Right lobe of liver (tissue), 6 donors: Measurements from ENCODE around the gene RPS6KA2. TPM values are rescaled to one million over a fixed set of nuclear protein-coding genes. Genes with fewer than 3 reads are reported as not detected.

Experiments
- ATAC-seq, 4 donors: fragments of 200-7000 bp; cut with Tn5 transposase; one replicate each; pipeline ENCODE4 v1.9.1; 2020; ENCODE audit warnings: mild to moderate bottlenecking in 4 of 4, moderate library complexity in 4 of 4
- DNase-seq, 3 donors: peaks; one replicate each; pipeline ENCODE4 v3.0.0-alpha.2; 2020
- H3K27ac ChIP-seq, 3 donors: fragments of 200-600 bp; one replicate each; pipeline ENCODE4 v1.8.0; 2022
- H3K27me3 ChIP-seq, 2 donors: fragments of 200-600 bp; one replicate each; pipeline ENCODE4 v1.8.0; 2022
- H3K36me3 ChIP-seq, 4 donors: fragments of 200-600 bp; sonication (generic) in 1 of 4; one replicate each; pipeline versions ENCODE4 v1.5.1 to v1.8.0; 2017 to 2022; ENCODE audit warnings: control low read depth in 1 of 4
- H3K4me1 ChIP-seq, 4 donors: fragments of 200-600 bp; sonication (generic) in 1 of 4; one replicate each; pipeline versions ENCODE4 v1.5.1 to v1.8.0; 2017 to 2022; ENCODE audit warnings: control low read depth in 1 of 4
- H3K4me3 ChIP-seq, 3 donors: fragments of 200-600 bp; one replicate each; pipeline ENCODE4 v1.8.0; 2022
- H3K9me3 ChIP-seq, 4 donors: fragments of 200-600 bp; sonication (generic) in 1 of 4; one replicate each; pipeline versions ENCODE4 v1.5.1 to v1.8.0; 2017 to 2022; ENCODE audit warnings: control low read depth in 1 of 4
- POLR2A ChIP-seq: fragments of 450-650 bp; IDR thresholded peaks from one replicate; pipeline ENCODE4 v1.6.1; 2017; ENCODE audit warnings: antibody characterized with exemption, mild to moderate bottlenecking
- WGBS: methylation state at CpG from one replicate; pipeline ENCODE4 v1.1.6; 2018; ENCODE audit warnings: low coverage, low lambda C conversion rate; ENCODE audit not compliant: insufficient coverage; ENCODE audit errors: missing lambda C conversion rate; 5-methylcytosine and 5-hydroxymethylcytosine counted together
- intact Hi-C, 2 donors: fragments of 100-400 bp; cut with DNase I; formaldehyde crosslinking; loops; one replicate each; pipeline versions ENCODE4 v1.11.2 to v1.14.1; 2022
- total RNA-seq, 6 experiments: library from RNA; depleted of rRNA in 2 of 6; stranded (reverse); fragments of >200 nt in 2 of 6; fragmentation: NEBNext Ultra II Directional in 3 of 6; extraction: Animal tissue kit (Norgen Biotek cat#: 25700) in 3 of 6; gene quantifications; one replicate each; pipeline versions ENCODE4 v1.1.0 to v1.2.4, GENCODE V29; 2016 to 2023
- TF ChIP-seq, protein P1 (sequence below), 4 donors: fragments of 200-600 bp in 3 of 4; fragments of 450-650 bp in 1 of 4; IDR thresholded peaks; one replicate each; pipeline versions ENCODE4 v1.5.1 to v1.8.0; 2016 to 2022; ENCODE audit warnings: antibody characterized with exemption in 4 of 4, mild to moderate bottlenecking in 2 of 4
- donor health status: DM: no; HTN: yes; CAD: no.
- donor health status: DM: no; HTN: no; CAD: no.
- donor health status: DM: no; HTN: no; CAD: no.
- donor health status: DM: no; HTN: yes; CAD: no.
- donor health status: DM: no; HTN: yes; CAD: no.

The RPS6KA2 gene
- total RNA-seq, 6 experiments from 2014 or later = 6.4 to 18.1 (median 11.1) TPM

DNA sequence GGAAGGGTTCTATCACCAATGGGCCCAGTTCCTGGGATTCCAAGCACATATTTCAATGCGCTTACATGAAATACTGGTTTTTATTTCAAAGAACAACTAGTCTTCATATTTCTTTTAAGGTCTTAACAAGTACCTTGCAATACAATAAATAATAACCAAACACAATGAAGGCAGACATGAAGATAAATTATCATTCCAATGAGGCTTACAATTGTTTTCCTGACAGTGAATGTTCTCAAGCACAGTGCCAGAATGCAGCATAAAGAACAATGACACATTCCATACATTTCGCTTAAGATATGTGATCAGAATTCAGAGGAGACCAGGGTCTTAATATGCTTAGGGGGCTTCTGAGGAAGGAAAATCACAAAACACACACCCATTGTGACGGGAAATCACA lies 66.8 kb downstream of the RPS6KA2 start:
- Histone ChIP-seq H3K9me3 (no peaks in the 10 kb centered on the region), H3K4me3 (no peak overlapping the region), H3K36me3 (no peaks in the 10 kb centered on the region), H3K27me3 (no peaks in the 10 kb centered on the region), H3K27ac (no peak overlapping the region), H3K4me1 (peaks cover 0 to 12% (median 3%) of the 10 kb centered on the region in 4 donors)
- intact Hi-C loops = no loop called here
- DNase-seq (no peak), ATAC-seq (no peak)
- TF ChIP-seq, protein P1, sequence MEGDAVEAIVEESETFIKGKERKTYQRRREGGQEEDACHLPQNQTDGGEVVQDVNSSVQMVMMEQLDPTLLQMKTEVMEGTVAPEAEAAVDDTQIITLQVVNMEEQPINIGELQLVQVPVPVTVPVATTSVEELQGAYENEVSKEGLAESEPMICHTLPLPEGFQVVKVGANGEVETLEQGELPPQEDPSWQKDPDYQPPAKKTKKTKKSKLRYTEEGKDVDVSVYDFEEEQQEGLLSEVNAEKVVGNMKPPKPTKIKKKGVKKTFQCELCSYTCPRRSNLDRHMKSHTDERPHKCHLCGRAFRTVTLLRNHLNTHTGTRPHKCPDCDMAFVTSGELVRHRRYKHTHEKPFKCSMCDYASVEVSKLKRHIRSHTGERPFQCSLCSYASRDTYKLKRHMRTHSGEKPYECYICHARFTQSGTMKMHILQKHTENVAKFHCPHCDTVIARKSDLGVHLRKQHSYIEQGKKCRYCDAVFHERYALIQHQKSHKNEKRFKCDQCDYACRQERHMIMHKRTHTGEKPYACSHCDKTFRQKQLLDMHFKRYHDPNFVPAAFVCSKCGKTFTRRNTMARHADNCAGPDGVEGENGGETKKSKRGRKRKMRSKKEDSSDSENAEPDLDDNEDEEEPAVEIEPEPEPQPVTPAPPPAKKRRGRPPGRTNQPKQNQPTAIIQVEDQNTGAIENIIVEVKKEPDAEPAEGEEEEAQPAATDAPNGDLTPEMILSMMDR (IDR thresholded peaks at IDR 0.05) = no peak
- 88% methylated on average over 3 of the region's 3 CpGs for WGBS

DNA sequence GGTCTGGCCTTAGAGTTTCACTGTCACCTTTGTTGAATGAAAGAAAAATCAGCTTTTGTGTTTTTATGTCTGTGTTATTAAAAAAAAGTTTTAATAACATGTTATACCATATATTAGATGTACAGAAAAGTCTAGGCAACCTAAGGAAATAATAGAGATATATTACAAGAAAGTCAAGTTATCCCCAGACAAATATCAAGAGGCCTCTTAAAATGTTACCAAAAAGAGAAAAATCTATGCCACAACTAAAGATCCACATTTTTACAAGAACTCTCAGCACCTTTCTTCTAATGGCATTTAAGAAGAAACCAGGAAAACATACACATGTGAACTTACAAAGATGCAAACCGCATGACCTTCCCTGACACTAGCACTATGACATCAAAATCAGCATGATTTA lies 67.4 kb downstream of the RPS6KA2 start:
- DNase-seq = no peak

DNA sequence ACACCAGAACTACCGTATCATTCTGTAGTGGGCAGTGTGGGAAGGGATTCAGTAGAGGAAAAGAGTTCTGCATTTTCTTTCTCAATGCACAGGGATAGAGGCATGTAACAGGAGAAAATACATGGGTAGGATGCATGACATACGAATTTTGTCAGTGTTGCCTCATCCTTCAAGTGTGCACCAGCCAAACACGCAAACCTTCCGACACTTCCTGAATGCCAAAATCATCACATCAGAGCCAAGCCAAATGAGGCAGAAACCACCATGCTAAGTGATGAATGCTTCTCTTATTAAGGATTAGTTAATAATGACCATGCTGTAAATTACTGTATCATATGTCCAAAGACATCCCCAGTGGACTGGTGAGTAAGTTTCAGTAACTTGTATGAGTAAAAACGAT lies 67.8 kb downstream of the RPS6KA2 start:
- TF ChIP-seq POLR2A = no peak
- TF ChIP-seq, protein P1 (IDR thresholded peaks at IDR 0.05) = no peak
- intact Hi-C loops = no loop called here
- ATAC-seq (no peak), DNase-seq (no peak)
- WGBS = 86% methylated on average over 4 of the region's 5 CpGs
- H3K4me1 ChIP-seq = peaks cover 0 to 14% (median 5%) of the 10 kb centered on the region in 4 donors
- H3K9me3 ChIP-seq = no peaks in the 10 kb centered on the region
- H3K27me3 ChIP-seq = no peaks in the 10 kb centered on the region
- no peak overlapping the region for H3K27ac ChIP-seq
- H3K36me3 ChIP-seq = no peaks in the 10 kb centered on the region
- H3K4me3 ChIP-seq = no peak overlapping the region

More for the DNA sequence above, 67.4 kb downstream of the RPS6KA2 start:
- no peak for ATAC-seq
- no peak for TF ChIP-seq POLR2A
- TF ChIP-seq, protein P1 (IDR thresholded peaks at IDR 0.05) = no peak
- Histone ChIP-seq H3K27ac (no peak overlapping the region), H3K27me3 (no peaks in the 10 kb centered on the region), H3K4me1 (peaks cover 0 to 12% (median 3%) of the 10 kb centered on the region in 4 donors), H3K4me3 (no peak overlapping the region), H3K9me3 (no peaks in the 10 kb centered on the region), H3K36me3 (no peaks in the 10 kb centered on the region)
- intact Hi-C loops = no loop called here
- 92% methylated on average over 1 of the region's 1 CpG for WGBS

DNA sequence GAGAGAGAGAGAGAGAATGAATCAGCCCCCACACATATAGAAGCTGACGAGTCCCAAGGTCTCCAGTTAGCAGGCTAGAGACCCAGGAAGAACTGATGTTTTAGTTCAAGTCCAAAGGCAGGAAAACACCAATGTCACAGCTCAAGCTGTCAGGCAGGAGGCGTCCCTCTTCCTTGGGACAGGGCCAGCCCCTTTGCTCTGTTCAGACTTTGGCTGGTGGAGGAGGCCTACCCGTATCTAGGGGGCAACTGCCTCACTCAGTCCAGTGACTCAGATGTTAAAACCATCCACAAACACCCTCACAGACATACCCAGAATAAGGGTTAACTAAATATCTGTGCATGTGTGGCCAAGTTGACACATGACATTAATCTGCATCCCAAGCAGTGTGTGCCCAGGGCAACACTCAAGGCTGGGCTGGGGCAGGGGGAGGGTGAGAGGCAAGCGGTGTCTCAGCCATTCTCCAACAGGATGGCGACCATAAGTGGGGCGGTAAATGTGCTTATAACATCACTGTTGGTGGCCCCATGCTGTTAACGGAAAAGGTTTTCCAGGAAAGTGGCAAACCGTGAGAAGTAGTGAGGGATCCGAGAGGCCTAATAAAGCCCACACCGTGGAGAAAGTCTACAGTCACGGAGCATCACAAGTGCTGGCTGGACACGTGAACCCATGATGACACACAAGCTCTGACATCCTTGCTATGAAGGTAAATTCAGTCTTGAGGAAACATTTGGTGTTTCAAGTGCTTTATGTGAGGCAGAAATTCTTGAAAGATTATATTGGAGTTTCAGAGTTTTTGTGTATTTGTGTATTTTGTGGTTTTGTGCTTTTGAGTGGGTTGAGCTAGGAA lies 68.7 kb downstream of the RPS6KA2 start:
- intact Hi-C loops = no loop called here
- WGBS = 95% methylated on average over 8 of the region's 12 CpGs
- Histone ChIP-seq H3K36me3 (no peaks in the 10 kb centered on the region), H3K27me3 (no peaks in the 10 kb centered on the region), H3K9me3 (no peaks in the 10 kb centered on the region), H3K27ac (no peak overlapping the region), H3K4me3 (no peak overlapping the region), H3K4me1 (peaks cover 0 to 21% (median 9%) of the 10 kb centered on the region in 4 donors)
- no peak for TF ChIP-seq POLR2A
- TF ChIP-seq, protein P1 (IDR thresholded peaks at IDR 0.05) = no peak
- no peak for DNase-seq
- no peak for ATAC-seq
